Measurements from ENCODE around the gene ENPP3. TPM values are rescaled to one million over a fixed set of nuclear protein-coding genes. Genes with fewer than 3 reads are reported as not detected.

The ENPP3 gene
- total and polyA plus RNA-seq, 4 donors = 0.31 to 2.9 (median 0.54) TPM

DNA sequence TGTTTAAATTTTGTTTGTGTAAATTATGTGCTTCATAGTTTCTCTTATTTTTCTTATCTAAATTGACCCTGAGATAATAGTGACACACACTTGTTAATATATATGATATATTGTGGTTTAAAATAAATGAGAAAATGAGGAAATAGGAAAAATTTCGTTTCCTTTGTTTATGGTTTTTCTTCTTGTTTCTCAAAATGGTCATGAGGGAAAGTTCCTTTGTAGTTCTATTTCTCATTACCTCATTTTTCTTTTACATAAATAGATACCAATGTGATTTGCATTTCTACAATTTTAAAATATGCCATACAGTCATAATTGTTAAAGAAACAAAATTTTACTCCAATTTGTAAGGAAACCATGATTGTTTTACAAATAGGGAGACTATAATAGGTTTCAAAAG lies 54.9 kb downstream of the ENPP3 start:
- Histone ChIP-seq H3K4me1 (ENCODE audit: control insufficient read depth in 5 of 5, insufficient read depth in 5 of 5, low read length in 5 of 5) (no peaks in the 10 kb centered on the region), H3K27me3 (ENCODE audit: control insufficient read depth in 3 of 3, insufficient read depth in 3 of 3, low read length in 2 of 3) (no peaks in the 10 kb centered on the region), H3K36me3 (ENCODE audit: control insufficient read depth in 4 of 4, insufficient read depth in 4 of 4, low read length in 4 of 4) (no peaks in the 10 kb centered on the region), H3K9me3 (ENCODE audit: control insufficient read depth in 4 of 4, insufficient read depth in 3 of 4, low read length in 3 of 4) (no peaks in the 10 kb centered on the region), H3K27ac (ENCODE audit: low read depth in 1 of 2, low read length in 1 of 2) (no peak overlapping the region), H3K9ac (ENCODE audit: insufficient read depth in 1 of 2, low read length in 2 of 2) (no peak overlapping the region), H3K4me3 (no peak overlapping the region)
- WGBS, 2 donors = 16 to 20% methylated on average over 1 of the region's 1 CpG
- no peak for DNase-seq
- ATAC-seq (ENCODE audit: insufficient read depth, low FRiP score) = no peak
- TF ChIP-seq, protein P1, sequence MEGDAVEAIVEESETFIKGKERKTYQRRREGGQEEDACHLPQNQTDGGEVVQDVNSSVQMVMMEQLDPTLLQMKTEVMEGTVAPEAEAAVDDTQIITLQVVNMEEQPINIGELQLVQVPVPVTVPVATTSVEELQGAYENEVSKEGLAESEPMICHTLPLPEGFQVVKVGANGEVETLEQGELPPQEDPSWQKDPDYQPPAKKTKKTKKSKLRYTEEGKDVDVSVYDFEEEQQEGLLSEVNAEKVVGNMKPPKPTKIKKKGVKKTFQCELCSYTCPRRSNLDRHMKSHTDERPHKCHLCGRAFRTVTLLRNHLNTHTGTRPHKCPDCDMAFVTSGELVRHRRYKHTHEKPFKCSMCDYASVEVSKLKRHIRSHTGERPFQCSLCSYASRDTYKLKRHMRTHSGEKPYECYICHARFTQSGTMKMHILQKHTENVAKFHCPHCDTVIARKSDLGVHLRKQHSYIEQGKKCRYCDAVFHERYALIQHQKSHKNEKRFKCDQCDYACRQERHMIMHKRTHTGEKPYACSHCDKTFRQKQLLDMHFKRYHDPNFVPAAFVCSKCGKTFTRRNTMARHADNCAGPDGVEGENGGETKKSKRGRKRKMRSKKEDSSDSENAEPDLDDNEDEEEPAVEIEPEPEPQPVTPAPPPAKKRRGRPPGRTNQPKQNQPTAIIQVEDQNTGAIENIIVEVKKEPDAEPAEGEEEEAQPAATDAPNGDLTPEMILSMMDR (IDR thresholded peaks at IDR 0.05; ENCODE audit: control extremely low read depth, extremely low read depth) = no peak

DNA sequence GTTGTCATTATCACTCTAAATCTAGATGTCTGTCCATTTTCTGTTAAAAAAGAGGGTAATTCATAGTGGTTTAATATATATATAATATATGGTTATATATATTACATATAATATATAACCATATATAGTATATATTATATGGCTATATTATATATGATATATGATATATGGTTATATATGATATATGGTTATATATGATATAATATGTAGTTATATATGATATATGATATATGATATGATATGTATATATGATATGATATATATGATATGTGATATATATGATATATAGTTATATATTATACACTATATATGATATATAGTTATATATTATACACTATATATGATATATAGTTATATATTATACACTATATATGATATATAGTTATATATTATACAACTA lies 55.5 kb downstream of the ENPP3 start:
- Histone ChIP-seq H3K9me3 (ENCODE audit: control insufficient read depth in 4 of 4, insufficient read depth in 3 of 4, low read length in 3 of 4) (no peaks in the 10 kb centered on the region), H3K4me3 (no peak overlapping the region), H3K9ac (ENCODE audit: insufficient read depth in 1 of 2, low read length in 2 of 2) (no peak overlapping the region), H3K4me1 (ENCODE audit: control insufficient read depth in 5 of 5, insufficient read depth in 5 of 5, low read length in 5 of 5) (no peaks in the 10 kb centered on the region), H3K36me3 (ENCODE audit: control insufficient read depth in 4 of 4, insufficient read depth in 4 of 4, low read length in 4 of 4) (no peaks in the 10 kb centered on the region), H3K27me3 (ENCODE audit: control insufficient read depth in 3 of 3, insufficient read depth in 3 of 3, low read length in 2 of 3) (peaks cover 0 to 1% (median 0%) of the 10 kb centered on the region in 3 donors), H3K27ac (ENCODE audit: low read depth in 1 of 2, low read length in 1 of 2) (no peak overlapping the region)
- DNase-seq = no peak
- no peak for ATAC-seq (ENCODE audit: insufficient read depth, low FRiP score)
- TF ChIP-seq, protein P1 (IDR thresholded peaks at IDR 0.05; ENCODE audit: control extremely low read depth, extremely low read depth) = no peak

DNA sequence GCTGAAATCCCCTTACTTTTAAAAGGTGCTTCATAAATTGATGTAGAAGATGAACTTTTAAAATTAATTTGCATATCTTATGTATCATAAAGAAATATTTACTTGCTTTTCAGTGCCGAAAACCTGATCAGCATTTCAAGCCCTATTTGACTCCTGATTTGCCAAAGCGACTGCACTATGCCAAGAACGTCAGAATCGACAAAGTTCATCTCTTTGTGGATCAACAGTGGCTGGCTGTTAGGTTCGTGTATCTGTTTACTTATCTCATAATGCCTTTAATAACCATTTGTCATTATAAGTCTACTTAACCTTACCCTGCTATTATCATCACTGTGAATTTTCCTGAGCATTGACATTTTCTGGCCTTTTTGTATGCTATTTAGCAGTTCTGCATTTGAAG lies 56.3 kb downstream of the ENPP3 start:
- 86 to 89% methylated on average over 5 of the region's 5 CpGs for WGBS, 2 donors
- TF ChIP-seq, protein P1 (IDR thresholded peaks at IDR 0.05; ENCODE audit: control extremely low read depth, extremely low read depth) = no peak
- H3K27ac ChIP-seq (ENCODE audit: low read depth in 1 of 2, low read length in 1 of 2) = no peak overlapping the region

GRCh38 chr6:131694832-131695426 lies 57.8 kb downstream of the ENPP3 start:
- no peak overlapping the region for H3K4me3 ChIP-seq
- peaks cover 0 to 3% (median 0%) of the 10 kb centered on the region in 3 donors for H3K27me3 ChIP-seq (ENCODE audit: control insufficient read depth in 3 of 3, insufficient read depth in 3 of 3, low read length in 2 of 3)
- H3K9ac ChIP-seq (ENCODE audit: insufficient read depth in 1 of 2, low read length in 2 of 2) = no peak overlapping the region
- H3K4me1 ChIP-seq (ENCODE audit: control insufficient read depth in 5 of 5, insufficient read depth in 5 of 5, low read length in 5 of 5) = no peaks in the 10 kb centered on the region
- TF ChIP-seq, protein P1 (IDR thresholded peaks at IDR 0.05; ENCODE audit: control extremely low read depth, extremely low read depth) = peak; percentile 61
- DNase-seq (peak; percentile 56 to 66 (median 57)), ATAC-seq (ENCODE audit: insufficient read depth, low FRiP score) (peak; percentile 66)
- 44 to 46% methylated on average over 2 of the region's 2 CpGs for WGBS, 2 donors
- no peaks in the 10 kb centered on the region for H3K9me3 ChIP-seq (ENCODE audit: control insufficient read depth in 4 of 4, insufficient read depth in 3 of 4, low read length in 3 of 4)
- H3K27ac ChIP-seq (ENCODE audit: low read depth in 1 of 2, low read length in 1 of 2) = no peak overlapping the region
- no peaks in the 10 kb centered on the region for H3K36me3 ChIP-seq (ENCODE audit: control insufficient read depth in 4 of 4, insufficient read depth in 4 of 4, low read length in 4 of 4)

More for the DNA sequence above, 56.3 kb downstream of the ENPP3 start:
- Histone ChIP-seq H3K9ac (ENCODE audit: insufficient read depth in 1 of 2, low read length in 2 of 2) (no peak overlapping the region), H3K27me3 (ENCODE audit: control insufficient read depth in 3 of 3, insufficient read depth in 3 of 3, low read length in 2 of 3) (peaks cover 0 to 3% (median 0%) of the 10 kb centered on the region in 3 donors), H3K36me3 (ENCODE audit: control insufficient read depth in 4 of 4, insufficient read depth in 4 of 4, low read length in 4 of 4) (no peaks in the 10 kb centered on the region), H3K4me3 (no peak overlapping the region), H3K4me1 (ENCODE audit: control insufficient read depth in 5 of 5, insufficient read depth in 5 of 5, low read length in 5 of 5) (no peaks in the 10 kb centered on the region), H3K9me3 (ENCODE audit: control insufficient read depth in 4 of 4, insufficient read depth in 3 of 4, low read length in 3 of 4) (no peaks in the 10 kb centered on the region)
- ATAC-seq (ENCODE audit: insufficient read depth, low FRiP score) (no peak), DNase-seq (no peak)
